Upper lobe of right lung (tissue), 1 donor: ENCODE data around the gene CEP89. TPM values are rescaled to one million over a fixed set of nuclear protein-coding genes. Genes with fewer than 3 reads are reported as not detected.
"Not testable (repeated sequence)": the region's sequence is repeated elsewhere in the genome, so short reads cannot be mapped to it uniquely, and the experiment has no call there.

Experiments used
- ATAC-seq: fragments of 200-7000 bp; cut with Tn5 transposase; one replicate; pipeline ENCODE4 v1.9.1; 2020; ENCODE audit warnings: mild to moderate bottlenecking, moderate library complexity
- DNase-seq: peaks from one replicate; pipeline ENCODE4 v3.0.0-alpha.2; 2020
- H3K27ac ChIP-seq: fragments of 200-600 bp; one replicate; pipeline ENCODE4 v1.8.0; 2022
- H3K27me3 ChIP-seq: fragments of 200-600 bp; one replicate; pipeline ENCODE4 v1.8.0; 2022; ENCODE audit warnings: mild to moderate bottlenecking
- H3K36me3 ChIP-seq: fragments of 200-600 bp; one replicate; pipeline ENCODE4 v1.8.0; 2022
- H3K4me1 ChIP-seq: fragments of 200-600 bp; one replicate; pipeline ENCODE4 v1.8.0; 2022
- H3K4me3 ChIP-seq: fragments of 200-600 bp; one replicate; pipeline ENCODE4 v1.8.0; 2022; ENCODE audit warnings: mild to moderate bottlenecking
- H3K9me3 ChIP-seq: fragments of 200-600 bp; one replicate; pipeline ENCODE4 v1.8.0; 2022
- CTCF ChIP-seq: fragments of 200-600 bp; IDR thresholded peaks from one replicate; pipeline ENCODE4 v1.8.0; 2022; ENCODE audit warnings: antibody characterized with exemption
- intact Hi-C: fragments of 100-400 bp; cut with DNase I; formaldehyde crosslinking; loops from one replicate; pipeline ENCODE4 v1.11.0; 2022
- total RNA-seq: library from RNA; stranded (reverse); fragmentation: NEBNext Ultra II Directional; extraction: Animal tissue kit (Norgen Biotek cat#: 25700); gene quantifications from one replicate; pipeline ENCODE4 v1.2.1, GENCODE V29; 2021
- donor health status: DM: no; HTN: yes; CAD: no; lungs with severe emphysema.

CEP89 gene
- total RNA-seq, 1 donor from 2014 or later, result 19.3 TPM

GRCh38 chr19:32977813-32978212 lies 6.1 kb upstream of the CEP89 start:
- ATAC-seq, H3K36me3 ChIP-seq, H3K4me1 ChIP-seq, H3K27me3 ChIP-seq, H3K27ac ChIP-seq, intact Hi-C loops, H3K4me3 ChIP-seq, DNase-seq, H3K9me3 ChIP-seq: not testable (repeated sequence)

GRCh38 chr19:32977280-32977679 lies 5.5 kb upstream of the CEP89 start:
- H3K27me3 ChIP-seq, result no peaks in the 10 kb centered on the region
- H3K27ac ChIP-seq, result no peak overlapping the region
- H3K4me3 ChIP-seq, result no peak overlapping the region
- TF ChIP-seq CTCF, result no peak
- intact Hi-C loops, result no loop called here
- no peaks in the 10 kb centered on the region for H3K9me3 ChIP-seq
- no peaks in the 10 kb centered on the region for H3K4me1 ChIP-seq
- no peak for DNase-seq
- H3K36me3 ChIP-seq, result no peaks in the 10 kb centered on the region
- ATAC-seq, result peak; percentile 40

GRCh38 chr19:32976223-32976805 lies 4.6 kb upstream of the CEP89 start:
- H3K4me1 ChIP-seq, result no peaks in the 10 kb centered on the region
- H3K36me3 ChIP-seq, result no peaks in the 10 kb centered on the region
- peak; percentile 74 for TF ChIP-seq CTCF
- intact Hi-C loops, result no loop called here
- H3K27ac ChIP-seq, result no peak overlapping the region
- H3K4me3 ChIP-seq, result no peak overlapping the region
- no peaks in the 10 kb centered on the region for H3K27me3 ChIP-seq
- DNase-seq (peak; percentile 81), ATAC-seq (peak; percentile 27)
- no peaks in the 10 kb centered on the region for H3K9me3 ChIP-seq

- no peak for TF ChIP-seq CTCF
- H3K4me3 ChIP-seq, result peak overlapping the region; percentile 76
- H3K27me3 ChIP-seq, result no peaks in the 10 kb centered on the region
- H3K36me3 ChIP-seq, result peaks cover 2% of the 10 kb centered on the region
- no peaks in the 10 kb centered on the region for H3K9me3 ChIP-seq
- peaks cover 9% of the 10 kb centered on the region for H3K4me1 ChIP-seq
- no peak for DNase-seq
- no peak overlapping the region for H3K27ac ChIP-seq
- no peak for ATAC-seq
- intact Hi-C loops, result no loop called here
Measured at GRCh38 chr19:32971012-32971595, 654 bp downstream of the CEP89 start.

- no peak overlapping the region for H3K4me3 ChIP-seq
- no peaks in the 10 kb centered on the region for H3K27me3 ChIP-seq
- DNase-seq, result no peak
- H3K4me1 ChIP-seq, result peaks cover 9% of the 10 kb centered on the region
- H3K9me3 ChIP-seq, result no peaks in the 10 kb centered on the region
- no peak for ATAC-seq
- peaks cover 16% of the 10 kb centered on the region for H3K36me3 ChIP-seq
- intact Hi-C loops, result no loop called here
- TF ChIP-seq CTCF, result no peak
- H3K27ac ChIP-seq, result no peak overlapping the region
Measured at GRCh38 chr19:32969549-32969948, 2.2 kb downstream of the CEP89 start.

GRCh38 chr19:32966750-32967149 lies 5.0 kb downstream of the CEP89 start:
- Histone ChIP-seq H3K9me3 (no peaks in the 10 kb centered on the region), H3K27ac (no peak overlapping the region), H3K27me3 (no peaks in the 10 kb centered on the region), H3K4me3 (no peak overlapping the region), H3K4me1 (peaks cover 9% of the 10 kb centered on the region), H3K36me3 (peaks cover 34% of the 10 kb centered on the region)
- DNase-seq, result no peak
- no peak for ATAC-seq
- intact Hi-C loops, result no loop called here
- no peak for TF ChIP-seq CTCF
